ENCODE measurements around the gene CCDC158.
A peak's percentile ranks its signal among the peaks of the same experiment; 100 is the strongest.
"Not testable (repeated sequence)": the region's sequence is repeated elsewhere in the genome, so short reads cannot be mapped to it uniquely, and the experiment has no call there.

CCDC158 gene

GRCh38 chr4:76301068-76301774, 119.7 kb downstream of the CCDC158 start:
- DNase-seq (ENCODE audit: low spot score), result peak; percentile 64
- CTCF ChIA-PET, result interaction anchor here (0.6 to 0.7 kb wide), 2 partner anchors 122 to 203 kb away, joined by 3 to 5 read pairs; no protein-coding TSS in a partner anchor
- no peak for TF ChIP-seq CTCF (conservative IDR thresholded peaks at IDR 0.05; ENCODE audit: low read depth)
- H3K27ac ChIP-seq, result no peak overlapping the region
- POLR2A ChIA-PET (ENCODE audit: low non-redundant PET), result no interaction called here

- no peak for DNase-seq (ENCODE audit: low spot score)
- POLR2A ChIA-PET (ENCODE audit: low non-redundant PET), result no interaction called here
- CTCF ChIA-PET, result interaction anchor here (1.2 kb wide), 1 partner anchor 13 kb away, joined by 4 read pairs; no protein-coding TSS in a partner anchor
- H3K27ac ChIP-seq, result no peak overlapping the region
- TF ChIP-seq CTCF (conservative IDR thresholded peaks at IDR 0.05; ENCODE audit: low read depth), result no peak
Observed at GRCh38 chr4:76300012-76300411, 120.9 kb downstream of the CCDC158 start.

GRCh38 chr4:76298227-76298626, 122.7 kb downstream of the CCDC158 start:
- no peak overlapping the region for H3K27ac ChIP-seq
- no peak for TF ChIP-seq CTCF (conservative IDR thresholded peaks at IDR 0.05; ENCODE audit: low read depth)
- CTCF ChIA-PET, result no interaction called here
- no peak for DNase-seq (ENCODE audit: low spot score)
- POLR2A ChIA-PET (ENCODE audit: low non-redundant PET), result no interaction called here

GRCh38 chr4:76296286-76296820, 124.6 kb downstream of the CCDC158 start:
- no peak for DNase-seq (ENCODE audit: low spot score)
- CTCF ChIA-PET, result no interaction called here
- no peak overlapping the region for H3K27ac ChIP-seq
- POLR2A ChIA-PET (ENCODE audit: low non-redundant PET), result no interaction called here
- TF ChIP-seq CTCF (conservative IDR thresholded peaks at IDR 0.05; ENCODE audit: low read depth), result no peak

GRCh38 chr4:76293772-76294171, 127.2 kb downstream of the CCDC158 start:
- TF ChIP-seq CTCF (conservative IDR thresholded peaks at IDR 0.05; ENCODE audit: low read depth), result no peak
- ChIA-PET POLR2A (ENCODE audit: low non-redundant PET) (no interaction called here), CTCF (interaction anchor here (0.9 kb wide), 1 partner anchor 13 kb away, joined by 3 read pairs; the partner anchor contains the start of gene STBD1)
- H3K27ac ChIP-seq, result no peak overlapping the region
- no peak for DNase-seq (ENCODE audit: low spot score)

- ChIA-PET CTCF (no interaction called here), POLR2A (ENCODE audit: low non-redundant PET) (no interaction called here)
Observed at GRCh38 chr4:76292730-76293129, 128.2 kb downstream of the CCDC158 start.

GRCh38 chr4:76287811-76288210, 133.1 kb downstream of the CCDC158 start:
- CTCF ChIA-PET, result interaction anchor here (0.8 to 1.7 kb wide), 2 partner anchors 11 to 108 kb away, joined by 4 to 5 read pairs; no protein-coding TSS in a partner anchor

More at GRCh38 chr4:76292730-76293129, 128.2 kb downstream of the CCDC158 start:
- no peak for TF ChIP-seq CTCF (conservative IDR thresholded peaks at IDR 0.05; ENCODE audit: low read depth)
- no peak overlapping the region for H3K27ac ChIP-seq
- DNase-seq (ENCODE audit: low spot score), result no peak

More at GRCh38 chr4:76287811-76288210, 133.1 kb downstream of the CCDC158 start:
- POLR2A ChIA-PET (ENCODE audit: low non-redundant PET); DNase-seq (ENCODE audit: low spot score); H3K27ac ChIP-seq: not testable (repeated sequence)

Data from RWPE1 (cell line).